NCI-H82 treated with DMSO at 0.1 percent for 48 hours (cell line): Measurements from ENCODE around the gene CCDC15.

Source experiments
- DNase-seq: peaks from one replicate; lab custom pipeline; 2025; ENCODE audit not compliant: unreplicated experiment; lab: John Stamatoyannopoulos, UW

CCDC15 gene, protein sequence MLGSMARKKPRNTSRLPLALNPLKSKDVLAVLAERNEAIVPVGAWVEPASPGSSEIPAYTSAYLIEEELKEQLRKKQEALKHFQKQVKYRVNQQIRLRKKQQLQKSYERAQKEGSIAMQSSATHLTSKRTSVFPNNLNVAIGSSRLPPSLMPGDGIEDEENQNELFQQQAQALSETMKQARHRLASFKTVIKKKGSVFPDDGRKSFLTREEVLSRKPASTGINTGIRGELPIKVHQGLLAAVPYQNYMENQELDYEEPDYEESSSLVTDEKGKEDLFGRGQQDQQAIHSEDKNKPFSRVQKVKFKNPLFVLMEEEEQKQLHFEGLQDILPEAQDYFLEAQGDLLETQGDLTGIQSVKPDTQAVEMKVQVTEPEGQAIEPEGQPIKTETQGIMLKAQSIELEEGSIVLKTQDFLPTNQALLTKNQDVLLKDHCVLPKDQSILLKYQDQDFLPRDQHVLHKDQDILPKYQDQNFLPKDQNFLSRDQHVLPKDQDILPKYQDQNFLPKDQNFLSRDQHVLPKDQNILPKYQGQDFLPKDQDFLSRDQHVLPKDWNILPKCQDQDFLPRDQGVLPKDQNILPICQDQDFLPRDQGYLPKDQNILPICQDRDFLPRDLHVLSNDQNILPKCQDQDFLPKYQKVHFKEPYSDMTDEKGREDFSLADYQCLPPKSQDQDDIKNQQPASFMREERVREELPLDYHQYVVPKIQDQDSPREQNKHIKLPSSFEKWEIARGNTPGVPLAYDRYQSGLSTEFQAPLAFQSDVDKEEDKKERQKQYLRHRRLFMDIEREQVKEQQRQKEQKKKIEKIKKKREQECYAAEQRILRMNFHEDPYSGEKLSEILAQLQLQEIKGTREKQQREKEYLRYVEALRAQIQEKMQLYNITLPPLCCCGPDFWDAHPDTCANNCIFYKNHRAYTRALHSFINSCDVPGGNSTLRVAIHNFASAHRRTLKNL

DNA sequence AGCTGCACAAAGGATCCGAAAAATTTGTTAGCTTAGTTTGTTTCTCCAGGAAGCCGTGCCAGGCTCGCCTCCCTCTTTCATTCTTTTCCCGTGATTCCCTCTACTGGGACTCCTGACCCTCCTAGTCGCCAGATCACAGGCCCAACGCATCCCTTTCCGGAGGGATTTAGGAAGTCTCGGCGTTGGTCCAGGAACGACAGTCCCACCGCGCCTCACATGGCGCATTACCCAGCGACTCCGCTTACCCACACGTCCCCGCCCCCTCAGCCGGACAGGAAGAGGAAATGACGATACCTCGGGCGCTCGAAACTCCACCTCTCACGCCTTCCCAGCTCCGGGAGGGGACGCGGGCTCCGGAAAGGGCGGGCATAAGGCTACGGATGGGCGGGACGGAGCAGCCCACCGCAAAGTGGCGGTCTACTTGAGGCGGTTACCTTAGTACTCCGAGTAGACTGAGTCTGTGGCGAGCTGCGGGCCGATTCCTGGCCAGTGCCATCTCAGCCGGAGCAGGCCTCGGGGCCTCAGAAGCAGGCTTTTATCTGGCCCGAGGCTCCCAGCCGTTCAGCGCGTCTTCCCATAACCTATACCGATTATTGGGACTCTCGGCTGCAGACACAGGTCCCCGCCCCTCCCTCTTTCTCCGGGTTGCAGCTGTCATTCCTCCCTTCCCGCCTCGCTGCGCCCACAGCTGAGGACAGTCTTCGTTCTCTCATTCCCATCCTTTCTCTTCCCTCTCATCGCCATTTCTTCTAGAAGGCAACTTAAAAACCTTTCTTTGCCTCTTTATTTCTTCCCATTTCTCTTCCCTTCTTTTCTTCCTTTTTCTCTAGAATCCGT, at the start of gene CCDC15:
TSS of gene CCDC15 (plus strand) at position 450 of the 837 bp plus-strand sequence. CDS start 531 bp downstream, outside the sequence.
- DNase-seq: peak; percentile 91

GRCh38 chr11:124915541-124916369, 38.2 kb upstream of the CCDC15 start:
- DNase-seq: no peak

DNA sequence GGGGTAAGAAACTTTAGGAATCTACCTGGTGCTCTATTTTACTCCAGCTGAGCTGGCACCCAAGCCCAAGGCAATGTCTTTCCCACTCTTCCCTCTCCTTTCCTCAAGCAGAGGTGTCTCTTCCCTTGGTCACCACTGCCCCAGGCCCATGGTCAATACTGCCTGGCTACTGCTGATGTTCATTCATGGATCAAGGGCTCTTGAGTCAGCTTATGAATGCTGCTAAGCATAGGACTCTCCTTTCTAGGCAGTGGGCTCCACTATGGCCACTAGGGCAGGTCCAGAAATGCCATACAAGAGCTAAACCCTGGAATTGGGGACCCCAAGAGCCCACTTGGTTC, 37.7 kb upstream of the CCDC15 start:
- no peak for DNase-seq

- DNase-seq: no peak
Measured at GRCh38 chr11:124917115-124917637, 36.8 kb upstream of the CCDC15 start.

- DNase-seq: no peak
Measured at GRCh38 chr11:124918950-124919349, 35.1 kb upstream of the CCDC15 start, which contains the start of gene HEPN1. HEPN1 (plus strand) TSS chr11:124919250.

DNA sequence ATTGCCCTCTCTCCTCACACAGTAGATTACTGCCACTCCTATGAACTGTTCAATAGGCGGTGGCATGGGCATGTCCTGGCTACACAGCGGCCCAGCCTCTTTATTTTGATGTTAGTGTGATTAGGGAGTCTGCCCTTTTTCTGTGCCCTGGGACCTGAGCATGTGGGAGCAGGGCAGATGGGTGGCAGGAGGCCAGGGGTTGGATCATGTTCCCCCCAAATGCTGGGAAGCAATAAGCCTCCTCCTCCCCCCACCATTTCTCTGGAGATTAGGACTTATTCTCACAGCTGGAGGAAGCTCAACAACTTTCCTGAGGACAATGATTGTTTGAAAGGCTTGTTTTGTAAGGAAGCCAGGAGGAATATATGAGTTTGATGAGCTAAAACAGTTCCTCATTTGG, 34.1 kb upstream of the CCDC15 start:
- DNase-seq: no peak

DNA sequence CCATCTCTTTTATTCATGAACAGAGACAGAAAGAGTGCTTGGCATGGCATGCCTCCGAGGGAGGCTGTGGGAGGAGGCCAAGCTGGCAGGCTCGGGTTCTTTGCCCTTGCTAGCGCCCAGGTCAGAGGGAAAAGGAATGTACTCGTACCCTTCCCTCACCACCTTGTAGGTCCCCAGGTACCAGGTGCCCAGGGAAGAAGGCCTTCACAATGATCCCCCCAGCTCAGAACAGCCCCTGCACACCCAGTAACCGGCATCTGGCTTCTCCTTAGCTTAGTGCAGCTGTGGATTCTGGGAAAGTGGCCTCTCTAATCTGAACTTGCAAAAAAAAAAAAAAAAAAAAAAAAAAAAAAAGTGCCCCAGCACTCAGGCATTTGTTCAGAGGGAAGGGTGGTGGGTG, 33.6 kb upstream of the CCDC15 start:
- DNase-seq: no peak

DNA sequence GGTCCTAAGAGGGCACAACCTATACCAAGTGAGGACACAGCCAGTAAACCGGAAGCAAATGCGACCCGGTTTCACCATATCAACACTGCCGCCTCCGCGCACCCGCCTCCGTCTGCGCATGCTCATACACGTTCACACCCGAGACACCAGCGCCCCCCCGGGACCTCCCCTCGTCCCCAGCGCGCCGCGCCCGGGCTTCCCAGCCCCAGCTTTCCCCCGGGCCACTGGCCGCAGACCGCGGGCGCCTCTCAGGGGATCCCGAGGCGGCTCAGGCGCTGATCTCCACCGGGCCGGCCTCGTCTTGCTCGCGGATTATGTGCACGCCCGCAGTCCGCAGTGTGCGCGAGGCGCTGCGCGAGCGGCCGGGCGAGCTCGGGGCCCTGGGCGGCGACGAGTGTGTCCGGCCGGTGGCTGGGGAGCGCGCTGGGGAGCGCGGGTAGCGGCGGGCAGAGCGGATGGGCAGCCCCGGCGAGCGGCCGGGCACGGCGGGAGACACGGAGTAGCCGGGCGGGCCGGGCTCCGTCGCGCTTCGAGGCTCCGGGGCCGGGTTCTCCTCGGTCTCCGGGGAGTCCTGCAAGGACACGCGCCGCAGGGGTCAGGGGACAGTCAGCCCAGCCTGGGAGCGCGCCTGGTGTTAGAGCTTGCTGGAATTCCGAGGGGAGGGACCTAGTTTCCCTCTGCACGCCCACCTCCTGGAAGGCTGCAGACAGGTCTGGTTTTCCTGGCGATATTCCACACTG, 33.0 kb upstream of the CCDC15 start:
- no peak for DNase-seq

- no peak for DNase-seq
Measured at GRCh38 chr11:124922831-124923230, 31.2 kb upstream of the CCDC15 start.

GRCh38 chr11:124923296-124923695, 30.7 kb upstream of the CCDC15 start:
- no peak for DNase-seq

DNA sequence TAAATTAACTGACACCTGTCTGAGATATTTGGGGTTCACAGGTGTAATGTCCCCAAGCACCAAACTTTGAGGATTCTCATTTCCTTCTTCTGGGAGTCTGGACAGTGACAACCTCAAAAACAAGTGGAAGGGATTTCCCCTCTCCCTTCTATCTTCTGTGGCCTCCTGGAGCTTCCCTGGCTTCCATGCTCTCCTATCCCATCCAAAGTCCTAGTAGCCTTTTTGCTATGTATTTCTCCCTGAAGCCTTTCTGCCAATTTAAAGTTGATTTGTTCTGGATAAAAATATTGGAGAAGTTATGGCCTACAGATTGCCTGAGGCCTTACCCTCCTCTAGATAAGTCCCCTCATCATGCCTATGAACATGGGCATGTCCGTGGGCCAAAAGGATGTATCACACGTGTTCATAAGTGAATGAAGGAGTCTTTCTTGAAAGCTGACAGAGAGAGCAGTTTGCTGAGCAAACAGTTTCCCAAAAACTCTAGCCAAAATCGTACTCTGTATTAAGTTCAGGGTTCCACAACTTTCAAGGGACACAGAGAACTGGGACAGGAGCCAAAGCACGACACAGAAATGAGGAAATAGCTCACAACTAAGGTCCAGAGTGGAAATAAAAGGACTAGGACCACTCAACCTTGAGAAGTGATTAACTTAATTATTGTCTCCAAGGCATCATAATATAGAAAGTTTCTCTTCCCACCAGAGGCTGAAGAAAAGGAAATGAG, 24.9 kb upstream of the CCDC15 start:
- DNase-seq: no peak

GRCh38 chr11:124930799-124931198, 23.2 kb upstream of the CCDC15 start:
- DNase-seq: no peak

DNA sequence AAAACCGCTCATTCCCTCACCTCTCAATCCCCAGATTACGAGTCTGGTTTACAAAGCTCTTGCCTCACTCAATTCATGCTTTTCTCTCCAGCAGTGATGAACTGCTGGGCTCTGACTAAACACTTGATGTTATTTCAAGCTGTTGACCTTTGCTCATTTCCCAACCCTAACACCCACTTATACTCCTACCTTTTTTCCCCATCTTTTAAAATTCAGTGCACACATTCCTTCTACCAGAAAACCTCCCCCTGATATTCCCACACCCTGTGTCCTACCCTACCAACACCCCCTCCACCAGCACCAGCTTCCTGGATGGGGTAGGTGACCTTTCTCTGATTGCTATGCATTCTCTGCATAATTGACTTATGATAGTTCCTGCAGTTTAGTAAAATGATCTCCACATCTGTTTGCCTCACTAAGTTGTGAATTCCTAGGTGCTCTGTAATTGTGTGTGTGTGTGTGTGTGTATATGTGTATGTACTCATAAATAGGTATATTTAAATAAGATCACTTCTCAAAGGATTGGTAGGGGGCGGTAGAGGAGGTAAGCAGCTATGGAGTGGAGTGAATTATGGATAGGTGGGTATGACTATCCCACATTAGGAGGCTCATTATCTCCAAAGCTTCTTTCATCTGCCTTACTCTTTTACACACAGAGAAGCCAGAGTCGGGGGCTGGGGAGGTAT, 19.0 kb upstream of the CCDC15 start:
- no peak for DNase-seq

DNA sequence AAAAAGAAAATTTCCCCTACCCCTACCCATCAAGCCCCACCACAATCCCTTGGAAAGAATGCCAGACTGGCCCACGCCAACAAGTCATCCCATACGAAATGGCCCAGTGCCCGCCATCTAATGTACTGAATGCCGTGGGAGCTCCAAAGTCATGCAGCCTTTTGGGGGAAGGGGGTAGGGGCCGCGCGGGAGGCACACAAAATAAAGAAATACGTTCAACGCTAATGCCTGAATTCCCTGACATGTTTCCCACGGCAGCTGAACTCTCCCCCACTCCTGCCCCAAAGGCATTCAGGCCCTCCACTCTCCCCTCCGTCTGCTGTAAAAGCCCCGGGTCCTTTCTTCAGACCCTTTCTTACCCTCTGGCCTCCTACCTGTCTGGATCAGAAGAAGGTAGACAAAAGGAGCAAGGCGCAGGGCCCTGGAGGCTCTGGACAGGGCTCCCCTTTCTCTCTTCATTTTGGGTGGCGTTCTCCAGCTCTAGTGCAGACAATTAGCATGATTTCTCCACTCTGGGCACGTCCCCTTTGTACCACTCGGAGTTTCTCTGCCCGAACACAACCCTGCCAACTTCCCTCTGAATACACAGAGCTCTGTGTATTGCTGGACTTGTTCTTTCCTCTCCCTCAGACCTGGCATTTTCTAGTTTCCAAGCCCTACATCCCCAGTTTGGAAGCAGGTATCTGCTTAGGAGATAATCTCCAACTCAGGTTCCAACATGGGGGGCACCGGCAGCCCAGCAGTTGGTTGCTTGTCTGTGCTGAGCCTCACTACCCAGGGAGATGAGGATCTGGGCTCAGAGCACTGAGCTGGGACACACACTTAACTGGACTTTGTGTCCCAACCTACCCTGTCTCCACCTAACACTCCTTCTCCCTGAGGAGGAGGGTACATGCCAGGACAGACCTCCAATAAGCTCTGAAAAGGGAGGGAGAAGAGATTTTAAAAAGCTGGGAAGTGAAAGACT, 18.2 kb upstream of the CCDC15 start, which contains the start of gene HEPACAM:
TSS of gene HEPACAM (minus strand) at position 500 of the 967 bp plus-strand sequence. CDS start at position 459, 41 bp downstream.
- DNase-seq: no peak

DNA sequence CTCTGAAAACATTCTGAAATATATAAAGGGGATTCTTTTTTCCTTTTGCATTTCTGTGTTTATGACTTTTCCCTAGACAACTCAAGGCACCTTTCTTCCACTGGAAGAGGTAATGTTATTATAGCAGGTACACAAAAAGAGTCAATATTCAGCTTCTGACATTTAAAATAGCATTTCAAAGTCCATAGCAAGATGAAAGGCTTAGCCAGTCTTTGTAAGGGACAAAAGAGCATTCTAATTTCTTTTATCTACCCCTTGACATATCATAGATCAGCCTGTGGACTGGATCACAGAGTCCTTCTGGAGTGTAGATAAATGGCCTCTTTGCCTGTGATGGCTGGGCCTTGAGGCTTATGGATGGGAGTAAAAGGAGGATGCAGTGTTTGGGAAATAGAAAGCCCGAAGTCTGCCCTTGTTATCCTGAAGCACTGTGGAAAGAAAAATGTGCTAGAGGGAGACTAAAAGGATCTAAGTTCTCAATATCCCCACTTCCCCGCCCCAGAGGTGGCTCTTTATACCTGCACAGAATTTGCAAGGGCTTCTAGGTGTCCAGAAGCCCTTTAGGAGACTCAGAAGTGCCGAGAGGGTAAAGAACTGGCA, 16.6 kb upstream of the CCDC15 start:
- no peak for DNase-seq

DNA sequence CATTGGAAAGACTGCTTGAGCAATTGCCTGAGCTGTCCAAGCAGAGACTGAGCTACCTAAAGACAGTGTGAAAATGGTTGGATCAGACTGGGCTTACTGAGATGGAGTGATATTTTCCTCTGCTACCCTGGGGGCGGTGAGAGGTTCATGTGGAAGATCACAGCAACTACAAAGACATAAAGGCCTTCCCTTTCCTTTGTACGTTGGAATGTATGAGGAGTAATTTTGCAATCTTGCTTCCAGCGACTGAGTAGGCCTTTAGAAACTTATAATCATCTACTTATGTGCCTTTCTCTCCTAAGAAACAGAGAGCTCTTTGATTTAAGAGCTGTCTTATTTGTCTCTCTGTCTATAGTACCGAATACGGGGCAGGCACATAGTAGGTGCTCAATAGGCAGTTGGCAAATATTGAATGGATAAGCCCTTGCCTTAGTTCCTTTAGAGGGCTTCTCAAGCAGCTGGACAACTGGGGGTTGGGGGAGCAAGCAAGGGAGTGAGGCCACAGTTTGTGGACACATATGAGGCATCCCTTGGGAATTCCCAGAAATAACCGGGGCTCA, 15.7 kb upstream of the CCDC15 start:
- no peak for DNase-seq
